Neural cell (in vitro differentiated cells): ENCODE data around the gene ZP1.

Source experiments
- CTCF ChIP-seq: fragments of 450-650 bp; IDR thresholded peaks from 2 replicates; pipeline ENCODE4 v1.5.1; 2014; ENCODE audit warnings: antibody characterized with exemption, mild to moderate bottlenecking, moderate library complexity; ENCODE audit not compliant: poor library complexity, severe bottlenecking
- EP300 ChIP-seq: fragments of 450-650 bp; conservative IDR thresholded peaks from 2 replicates; pipeline ENCODE4 v1.6.1; 2014; ENCODE audit warnings: antibody characterized with exemption, mild to moderate bottlenecking, moderate library complexity; ENCODE audit not compliant: poor library complexity, severe bottlenecking
- EZH2 ChIP-seq: fragments of 200-600, 300-800 bp; shearing (Covaris generic), sonication (generic); IDR thresholded peaks from 2 replicates; pipeline ENCODE4 v1.6.1; 2014; ENCODE audit warnings: antibody characterized with exemption, low read length, borderline replicate concordance, mild to moderate bottlenecking; ENCODE audit not compliant: insufficient read depth, poor library complexity, severe bottlenecking
- MXI1 ChIP-seq: fragments of 450-650 bp; conservative IDR thresholded peaks from 2 replicates; pipeline ENCODE4 v1.6.1; 2014; ENCODE audit warnings: antibody characterized with exemption, mild to moderate bottlenecking; ENCODE audit not compliant: poor library complexity, severe bottlenecking
- POLR2AphosphoS5 ChIP-seq: IDR thresholded peaks from 2 replicates; pipeline ENCODE4 v1.6.1; 2012
- RAD21 ChIP-seq: fragments of 450-650 bp; conservative IDR thresholded peaks from 2 replicates; pipeline ENCODE4 v1.6.1; 2014; ENCODE audit warnings: antibody characterized with exemption, mild to moderate bottlenecking, moderate library complexity
- REST ChIP-seq: IDR thresholded peaks from 2 replicates; pipeline ENCODE4 v1.6.1; 2012; ENCODE audit warnings: borderline replicate concordance
- SMC3 ChIP-seq: fragments of 450-650 bp; conservative IDR thresholded peaks from 2 replicates; pipeline ENCODE4 v1.6.1; 2014; ENCODE audit warnings: antibody characterized with exemption, mild to moderate bottlenecking, moderate library complexity; ENCODE audit not compliant: poor library complexity
- TAF1 ChIP-seq: IDR thresholded peaks from 2 replicates; pipeline ENCODE4 v1.6.1; 2012; ENCODE audit warnings: low read depth

GRCh38 chr11:60857378-60858232, 9.7 kb upstream of the ZP1 start:
- no peak for TF ChIP-seq CTCF
- no peak for TF ChIP-seq MXI1
- TF ChIP-seq POLR2AphosphoS5: no peak
- no peak for TF ChIP-seq TAF1
- no peak for TF ChIP-seq EP300
- no peak for TF ChIP-seq SMC3
- no peak for TF ChIP-seq REST
- no peak for TF ChIP-seq EZH2
- no peak for TF ChIP-seq RAD21
